DMS79 (cell line): ENCODE data around the gene GPR45.
"Not testable (repeated sequence)": the region's sequence is repeated elsewhere in the genome, so short reads cannot be mapped to it uniquely, and the experiment has no call there.

Experiments
- DNase-seq: peaks from one replicate; lab custom pipeline; 2025; lab: John Stamatoyannopoulos, UW

Gene GPR45, protein sequence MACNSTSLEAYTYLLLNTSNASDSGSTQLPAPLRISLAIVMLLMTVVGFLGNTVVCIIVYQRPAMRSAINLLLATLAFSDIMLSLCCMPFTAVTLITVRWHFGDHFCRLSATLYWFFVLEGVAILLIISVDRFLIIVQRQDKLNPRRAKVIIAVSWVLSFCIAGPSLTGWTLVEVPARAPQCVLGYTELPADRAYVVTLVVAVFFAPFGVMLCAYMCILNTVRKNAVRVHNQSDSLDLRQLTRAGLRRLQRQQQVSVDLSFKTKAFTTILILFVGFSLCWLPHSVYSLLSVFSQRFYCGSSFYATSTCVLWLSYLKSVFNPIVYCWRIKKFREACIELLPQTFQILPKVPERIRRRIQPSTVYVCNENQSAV

DNA sequence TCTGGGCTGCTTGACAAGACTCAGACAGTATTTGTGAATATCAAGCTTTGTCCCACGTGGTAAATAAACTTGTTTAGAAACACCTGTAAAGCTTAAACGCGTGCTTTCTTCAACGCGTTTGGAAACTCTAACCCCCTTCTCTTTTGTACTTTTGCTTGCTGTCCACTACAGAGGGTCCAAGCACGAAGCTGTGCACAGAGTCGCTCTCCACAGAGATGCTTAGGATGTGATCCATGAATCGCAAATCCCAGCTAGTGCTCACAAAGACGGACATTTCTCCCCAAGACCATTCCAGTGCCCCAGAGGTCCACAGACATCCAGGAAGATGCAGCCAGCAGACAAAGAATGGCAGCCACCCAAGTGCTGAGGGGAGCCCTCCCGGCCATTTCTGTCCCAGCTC, at the start of gene GPR45:
GPR45 (plus strand) TSS at position 301 of the 400 bp plus-strand sequence. CDS start 116 bp downstream, outside the sequence.
- DNase-seq, result no peak

DNA sequence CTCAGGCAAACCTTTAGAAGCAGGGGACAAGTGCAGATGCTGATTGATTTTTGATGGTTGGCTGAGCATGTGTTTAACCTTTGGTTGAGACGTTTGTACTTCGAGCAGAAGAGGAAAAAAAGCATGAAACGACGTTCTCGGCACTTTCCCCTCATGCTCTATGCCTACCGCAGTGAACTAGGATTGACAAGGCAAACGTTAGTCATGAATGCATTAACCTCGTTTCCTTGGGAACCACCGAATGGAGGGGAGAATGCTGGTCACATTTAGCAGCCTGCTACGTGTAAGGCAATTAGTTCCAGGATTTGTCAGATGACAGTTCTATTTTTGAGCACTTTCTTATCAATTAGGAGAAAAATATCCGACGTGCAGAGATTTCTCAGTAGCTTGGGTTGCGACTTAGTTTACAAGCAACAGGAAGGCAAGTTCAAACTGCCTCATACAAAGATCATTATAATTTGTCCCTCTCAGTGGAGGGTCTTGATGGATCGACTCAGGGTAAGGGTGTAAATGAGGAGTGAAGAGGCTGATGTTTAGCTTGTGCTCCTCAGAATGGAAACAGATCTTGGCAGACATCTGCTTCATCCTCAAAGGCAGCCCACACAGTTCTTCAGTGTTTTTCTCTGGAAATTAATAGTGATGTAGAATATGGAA, 47.4 kb upstream of the GPR45 start:
- DNase-seq, result no peak

DNA sequence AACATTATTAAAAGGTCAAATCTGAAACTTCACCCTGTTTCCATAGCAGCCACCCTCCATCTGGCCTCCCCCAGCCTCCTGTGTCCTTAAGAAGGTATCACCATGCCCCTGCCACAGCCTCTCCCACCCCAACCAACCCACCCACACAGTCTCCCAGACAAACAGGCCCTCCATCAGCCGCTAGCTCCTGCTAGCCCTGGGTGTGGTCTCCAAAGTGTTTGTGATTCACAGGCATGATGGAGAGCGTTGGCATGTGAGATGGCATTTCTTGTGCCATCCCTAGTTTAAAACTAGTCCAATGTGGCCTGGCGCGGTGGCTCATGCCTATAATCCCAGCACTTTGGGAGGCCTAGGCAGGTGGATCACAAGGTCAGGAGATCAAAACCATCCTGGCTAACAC, 44.9 kb upstream of the GPR45 start:
- no peak for DNase-seq

DNA sequence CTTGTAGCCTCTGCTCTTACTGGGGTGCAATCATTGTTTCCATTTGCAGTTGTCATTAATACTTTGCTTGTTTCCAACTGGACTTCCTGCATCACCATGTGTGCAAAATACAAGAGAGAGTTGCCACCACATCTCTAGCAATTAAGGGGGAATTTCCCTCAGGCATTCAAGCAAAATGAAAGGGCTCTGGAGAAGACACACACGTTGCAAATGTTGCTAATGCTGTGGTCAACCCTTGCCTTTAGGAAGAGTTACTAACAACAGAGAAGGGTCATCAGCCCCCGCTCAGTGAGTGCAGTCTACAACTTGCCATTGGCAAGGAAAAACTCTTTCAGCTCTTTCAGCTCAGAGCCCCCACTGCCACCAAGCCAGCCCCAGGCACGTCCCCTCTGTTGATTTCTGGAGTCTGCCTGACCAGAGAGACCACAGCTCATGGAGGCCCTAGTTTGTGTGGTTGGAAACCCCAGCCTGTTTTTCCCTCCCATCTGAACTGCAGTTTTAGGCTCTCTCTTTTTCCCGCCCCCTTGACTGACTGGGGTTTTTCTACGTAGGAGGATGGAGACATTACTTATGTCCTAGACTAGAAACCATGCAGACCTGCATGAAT, 25.9 kb upstream of the GPR45 start:
- no peak for DNase-seq

DNA sequence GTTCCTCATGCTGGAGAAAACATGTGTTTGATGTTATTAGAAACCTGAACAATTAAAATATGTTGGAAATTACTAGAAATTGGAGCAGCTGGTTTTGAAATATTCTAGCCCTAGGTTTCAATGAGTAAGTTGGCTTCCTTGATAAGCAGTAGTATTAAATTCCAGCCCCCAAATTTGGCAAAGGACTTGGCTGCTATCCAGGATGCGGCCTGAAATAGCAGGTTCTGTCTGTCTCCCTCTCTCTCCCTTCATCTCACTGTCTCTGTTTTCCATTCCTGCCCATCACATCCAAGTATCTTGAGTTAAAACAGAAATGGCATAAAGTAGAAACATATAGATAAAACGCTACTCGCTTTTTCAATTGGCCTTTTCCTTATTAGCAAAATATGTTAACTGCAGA, 20.9 kb upstream of the GPR45 start:
- DNase-seq, result no peak

DNA sequence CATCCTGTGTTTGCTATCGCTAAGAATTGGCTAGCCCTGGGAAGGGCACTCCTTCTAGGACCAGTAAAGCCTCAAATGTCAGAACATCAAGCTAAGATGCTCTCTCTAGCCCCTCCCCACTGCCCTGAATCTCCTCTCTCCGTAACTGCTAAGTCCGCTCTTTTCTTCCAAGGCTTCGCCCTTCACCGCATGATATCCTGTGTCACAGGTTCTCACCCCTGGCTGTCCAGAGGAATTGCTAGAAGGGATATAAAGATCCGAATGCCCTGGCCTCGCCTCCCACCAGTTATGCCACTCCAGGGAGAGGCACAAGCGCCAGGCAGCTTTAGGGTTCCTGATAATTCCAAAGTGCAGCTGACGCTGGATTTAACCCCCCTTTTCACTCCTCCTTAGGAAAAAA, 17.1 kb upstream of the GPR45 start:
- no peak for DNase-seq

DNA sequence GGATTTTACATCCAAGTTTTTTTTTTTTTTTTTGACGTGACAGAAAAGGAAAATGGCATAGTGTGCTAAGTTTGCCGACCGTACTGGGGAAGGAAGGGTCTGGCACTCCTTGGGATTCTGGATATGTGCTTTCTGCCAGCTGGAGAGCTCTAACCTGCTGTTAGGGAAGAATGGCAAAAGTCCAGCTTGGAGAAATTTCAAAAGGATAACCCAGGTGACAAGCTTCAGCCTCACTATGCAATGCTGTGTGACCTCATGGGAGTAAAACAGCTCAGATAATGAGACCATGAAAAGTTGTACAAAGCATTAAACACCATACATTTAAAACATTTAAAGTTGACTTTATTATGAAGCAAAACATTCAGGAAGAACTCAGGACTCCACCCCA, 10.3 kb upstream of the GPR45 start:
- no peak for DNase-seq

DNA sequence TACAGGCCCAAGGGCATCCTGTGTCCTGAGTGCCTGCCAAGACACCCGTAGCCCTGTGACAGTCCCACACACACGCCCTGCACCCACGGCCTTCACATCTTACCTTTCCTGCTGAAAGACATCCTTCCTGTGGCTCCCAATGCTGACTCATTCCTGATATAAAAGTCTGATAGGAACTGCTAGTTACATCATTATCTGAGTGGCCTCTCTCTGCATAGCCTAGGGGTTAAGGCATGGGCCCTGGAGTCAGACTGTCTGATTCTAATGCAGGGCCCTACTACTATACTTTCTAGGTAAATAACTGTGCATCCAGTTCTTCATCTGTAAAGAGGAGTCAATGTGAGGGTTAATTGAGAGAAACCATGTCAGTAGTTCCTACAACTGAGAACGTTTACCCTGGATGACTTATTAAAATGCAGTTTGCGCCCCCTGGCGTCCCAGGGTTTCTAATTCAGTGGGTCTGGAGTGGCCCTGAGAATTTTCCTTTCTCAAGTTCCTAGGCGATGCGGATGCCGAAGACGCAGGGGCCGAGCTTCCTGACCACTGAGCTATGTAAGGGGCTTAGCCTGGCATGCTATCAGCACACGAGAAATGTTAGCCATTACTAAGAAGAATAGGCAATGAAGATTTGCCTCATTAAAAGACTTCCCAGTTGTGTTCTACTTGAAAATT, 6.0 kb upstream of the GPR45 start:
- peak; percentile 5 for DNase-seq

DNA sequence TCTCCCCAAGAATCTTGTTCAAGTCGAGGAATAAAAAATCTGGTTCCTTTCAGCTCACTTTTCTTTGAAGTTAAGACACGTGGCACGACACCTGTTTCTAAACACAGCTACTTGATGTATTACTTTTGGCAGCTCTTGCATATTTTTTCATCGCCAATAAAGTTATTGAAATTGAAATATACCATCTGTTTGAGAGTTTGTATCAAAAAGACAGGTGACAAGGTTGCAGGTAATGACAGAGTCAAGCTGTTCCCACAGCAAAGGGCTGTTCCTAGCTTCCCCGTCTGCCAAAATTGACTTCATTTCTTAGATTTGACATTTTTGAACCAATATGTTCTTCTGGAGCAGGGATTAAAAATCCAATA, 5.5 kb upstream of the GPR45 start:
- DNase-seq, result no peak

DNA sequence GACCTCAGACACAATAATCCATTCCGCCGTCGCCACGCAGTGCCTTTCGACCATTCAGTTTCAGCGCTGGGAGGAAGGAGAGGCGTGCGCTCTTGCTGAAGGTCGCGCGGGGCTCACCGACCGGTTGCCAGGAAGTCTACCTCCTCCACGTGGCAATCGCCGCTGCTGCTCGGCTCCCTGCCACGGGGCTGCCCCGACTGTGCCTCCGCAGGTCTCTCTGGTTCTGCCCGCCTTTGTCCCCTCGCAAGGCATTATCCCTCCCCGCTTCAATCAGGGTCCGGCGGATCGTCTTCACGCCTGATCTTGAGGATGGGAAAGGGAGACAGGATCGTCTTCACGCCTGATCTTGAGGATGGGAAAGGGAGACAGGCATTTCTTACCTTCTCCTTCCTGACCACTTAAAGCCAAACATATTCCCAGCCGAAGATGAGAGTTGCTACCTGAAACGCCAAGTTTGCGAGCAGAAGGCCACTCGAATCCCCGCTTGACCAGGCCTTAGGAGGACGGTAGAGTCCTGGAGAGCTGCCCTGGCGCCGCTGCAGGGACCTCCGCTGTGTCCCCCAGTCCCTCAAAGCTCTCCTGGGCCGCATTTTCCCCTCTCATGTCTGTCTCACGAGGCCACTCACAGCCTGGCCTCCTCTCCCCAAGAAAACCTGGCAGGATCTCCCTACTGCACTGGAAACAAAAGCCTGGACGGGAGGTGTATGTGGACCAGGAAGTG, 4.3 kb upstream of the GPR45 start:
- no peak for DNase-seq

DNA sequence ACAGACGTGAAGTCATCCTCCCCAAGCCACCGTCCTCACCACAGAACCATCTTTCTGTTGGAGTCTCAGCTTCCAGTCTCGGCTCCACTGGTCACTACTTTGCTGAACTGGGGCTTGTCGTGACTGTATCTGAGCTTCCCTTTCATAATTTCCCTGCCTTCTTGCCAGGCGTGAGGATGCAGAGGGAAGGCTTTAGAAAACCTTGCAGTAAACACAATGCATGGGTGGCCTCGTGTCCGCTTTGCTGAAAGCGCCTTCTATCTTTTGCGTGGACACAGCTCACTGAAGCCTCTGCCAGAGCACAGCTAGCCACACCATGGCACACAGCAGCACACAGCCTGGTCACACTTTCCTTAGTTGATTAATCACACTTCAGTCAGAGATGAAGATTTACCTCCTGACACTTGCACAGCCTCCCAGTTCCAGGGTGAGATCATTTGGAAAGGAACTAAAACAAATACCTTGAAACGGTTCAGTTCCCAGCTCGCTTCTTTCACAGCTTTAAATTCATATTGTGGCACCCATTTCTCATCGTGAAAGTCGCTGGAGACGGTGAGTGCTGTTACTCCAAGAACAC, 2.8 kb upstream of the GPR45 start:
- DNase-seq, result no peak

DNA sequence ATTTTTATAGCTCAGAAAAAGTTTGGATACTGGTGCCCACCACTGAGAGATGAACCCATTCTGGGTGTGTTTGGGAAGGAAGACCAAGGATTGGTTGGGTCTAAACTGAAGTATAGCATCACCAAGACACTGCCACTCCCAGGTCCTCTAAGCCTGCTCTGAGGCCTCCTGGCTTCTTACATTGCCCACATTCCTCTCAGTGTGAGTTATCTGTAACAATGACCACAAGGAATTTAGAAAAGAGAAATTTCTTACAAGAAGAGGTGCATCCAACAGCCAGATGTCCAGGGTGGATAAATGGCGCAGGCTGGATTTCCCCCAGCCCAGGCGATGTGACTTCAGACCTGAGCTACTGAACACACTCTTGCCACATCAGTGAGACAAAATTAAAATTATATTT, 1.6 kb upstream of the GPR45 start:
- no peak for DNase-seq

DNA sequence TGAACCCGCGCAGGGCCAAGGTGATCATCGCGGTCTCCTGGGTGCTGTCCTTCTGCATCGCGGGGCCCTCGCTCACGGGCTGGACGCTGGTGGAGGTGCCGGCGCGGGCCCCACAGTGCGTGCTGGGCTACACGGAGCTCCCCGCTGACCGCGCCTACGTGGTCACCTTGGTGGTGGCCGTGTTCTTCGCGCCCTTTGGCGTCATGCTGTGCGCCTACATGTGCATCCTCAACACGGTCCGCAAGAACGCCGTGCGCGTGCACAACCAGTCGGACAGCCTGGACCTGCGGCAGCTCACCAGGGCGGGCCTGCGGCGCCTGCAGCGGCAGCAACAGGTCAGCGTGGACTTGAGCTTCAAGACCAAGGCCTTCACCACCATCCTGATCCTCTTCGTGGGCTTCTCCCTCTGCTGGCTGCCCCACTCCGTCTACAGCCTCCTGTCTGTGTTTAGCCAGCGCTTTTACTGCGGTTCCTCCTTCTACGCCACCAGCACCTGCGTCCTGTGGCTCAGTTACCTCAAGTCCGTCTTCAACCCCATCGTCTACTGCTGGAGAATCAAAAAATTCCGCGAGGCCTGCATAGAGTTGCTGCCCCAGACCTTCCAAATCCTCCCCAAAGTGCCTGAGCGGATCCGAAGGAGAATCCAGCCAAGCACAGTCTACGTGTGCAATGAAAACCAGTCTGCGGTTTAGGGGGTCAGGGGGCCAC, 897 bp downstream of the GPR45 start:
- DNase-seq, result no peak

DNA sequence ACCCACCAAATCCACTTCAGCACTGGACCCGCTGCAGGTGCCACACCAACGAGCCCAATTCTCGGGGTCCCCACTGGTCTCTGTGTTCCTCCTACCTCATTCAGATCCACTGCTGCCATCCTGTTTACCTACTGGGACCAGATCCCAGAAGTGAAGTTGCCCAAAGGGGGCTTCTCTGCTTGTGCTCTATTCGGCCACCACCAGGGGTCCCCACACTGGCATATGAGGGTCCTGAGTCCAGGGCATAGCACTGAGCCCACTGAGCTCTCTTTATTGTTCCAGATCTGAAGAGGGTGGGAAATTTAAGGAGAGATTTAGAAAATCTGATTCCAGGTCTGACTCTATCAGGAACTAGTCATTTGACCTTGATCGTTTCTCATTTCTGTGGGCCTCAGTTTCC, 2.4 kb downstream of the GPR45 start:
- no peak for DNase-seq

DNA sequence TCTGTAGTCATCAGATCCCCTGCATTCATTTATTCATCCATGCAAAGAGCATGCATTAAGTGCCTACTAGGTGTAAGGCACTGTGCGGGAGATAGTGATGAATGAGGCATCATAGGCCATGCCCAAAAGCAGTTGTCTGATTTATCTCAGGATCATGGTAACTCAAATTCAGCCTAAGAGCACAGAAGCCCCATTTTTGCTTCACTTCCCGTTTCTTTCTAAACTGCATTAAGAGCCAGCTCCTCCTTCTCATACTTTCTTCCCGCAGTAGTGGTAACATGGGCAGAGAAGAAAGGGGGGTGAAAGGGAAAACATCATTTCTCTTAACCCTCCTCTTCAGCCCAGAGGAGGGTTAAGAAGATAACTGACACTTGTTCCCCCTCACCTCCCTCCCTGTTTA, 2.9 kb downstream of the GPR45 start:
- no peak for DNase-seq

DNA sequence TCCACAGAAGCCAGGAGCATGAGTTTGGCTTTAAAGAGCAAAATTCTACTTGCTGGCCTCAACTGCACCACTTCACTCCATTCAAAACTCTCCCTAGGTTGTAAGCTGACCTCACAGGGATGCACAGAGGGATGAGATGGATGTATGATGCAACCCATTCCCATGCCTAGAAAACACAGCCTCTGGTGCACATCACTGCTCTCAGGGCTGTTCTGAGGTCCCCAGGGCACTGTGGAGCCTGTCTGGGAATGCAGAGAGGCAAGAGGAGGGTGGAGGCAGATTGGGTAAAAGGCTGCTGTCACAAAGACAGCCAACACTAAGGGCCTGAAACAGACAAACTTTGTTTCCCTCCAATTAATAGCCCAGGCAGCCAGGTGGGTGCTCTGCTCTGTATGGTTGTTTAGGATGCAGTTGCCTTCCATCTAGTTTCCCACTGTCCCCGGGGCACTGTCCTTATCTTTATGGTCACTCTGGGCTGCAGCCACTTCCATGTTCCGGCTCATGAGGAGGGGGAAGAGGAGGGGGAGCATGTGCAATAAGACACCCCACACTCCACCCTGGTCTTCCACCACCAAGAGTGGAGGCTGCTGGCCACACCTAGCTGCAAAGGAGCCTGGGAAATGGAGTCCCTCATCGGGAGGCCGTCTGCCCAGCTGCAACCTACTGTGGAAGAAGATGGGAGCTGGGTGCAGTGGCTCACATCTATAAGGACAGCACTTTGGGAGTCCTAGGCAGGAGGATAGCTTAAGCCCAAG, 7.0 kb downstream of the GPR45 start:
- no peak for DNase-seq

DNA sequence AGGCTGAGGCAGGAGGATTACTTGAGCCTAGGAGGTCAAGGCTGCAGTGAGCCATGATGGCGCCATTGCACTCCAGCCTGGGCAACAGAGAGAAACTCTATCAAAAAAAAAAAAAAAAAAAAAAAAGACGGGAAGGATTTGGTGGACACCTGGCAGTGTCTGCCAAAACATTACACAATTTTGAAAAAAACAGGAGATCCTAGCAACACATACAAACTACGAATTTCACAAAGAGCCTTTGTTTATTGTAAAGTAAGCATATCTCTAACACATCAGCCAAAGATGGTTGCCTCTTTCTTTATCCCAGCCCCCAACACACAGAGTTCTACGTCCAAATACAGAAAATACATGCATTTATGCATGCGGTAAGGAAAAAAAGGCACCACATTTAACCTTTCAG, 7.6 kb downstream of the GPR45 start:
- no peak for DNase-seq

DNA sequence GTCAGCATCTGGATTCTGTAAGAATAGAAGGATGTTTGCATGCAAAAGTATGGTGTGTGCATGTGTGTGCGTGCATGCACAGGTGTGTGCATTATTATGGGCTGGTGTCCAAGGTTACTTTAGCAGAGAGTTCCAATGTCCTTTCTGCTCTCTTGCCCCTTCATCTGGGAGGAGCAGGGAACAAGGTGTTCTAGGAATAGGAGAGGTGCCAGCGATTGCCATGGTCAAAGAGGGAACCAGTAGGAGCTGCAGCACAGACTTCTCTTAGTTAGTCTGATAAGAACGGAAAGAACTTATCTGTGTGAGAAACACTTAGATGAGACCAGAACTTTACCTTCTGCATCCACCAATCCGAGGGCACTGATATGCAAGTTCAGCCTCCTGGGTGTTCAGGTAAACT, 8.3 kb downstream of the GPR45 start:
- no peak for DNase-seq

DNA sequence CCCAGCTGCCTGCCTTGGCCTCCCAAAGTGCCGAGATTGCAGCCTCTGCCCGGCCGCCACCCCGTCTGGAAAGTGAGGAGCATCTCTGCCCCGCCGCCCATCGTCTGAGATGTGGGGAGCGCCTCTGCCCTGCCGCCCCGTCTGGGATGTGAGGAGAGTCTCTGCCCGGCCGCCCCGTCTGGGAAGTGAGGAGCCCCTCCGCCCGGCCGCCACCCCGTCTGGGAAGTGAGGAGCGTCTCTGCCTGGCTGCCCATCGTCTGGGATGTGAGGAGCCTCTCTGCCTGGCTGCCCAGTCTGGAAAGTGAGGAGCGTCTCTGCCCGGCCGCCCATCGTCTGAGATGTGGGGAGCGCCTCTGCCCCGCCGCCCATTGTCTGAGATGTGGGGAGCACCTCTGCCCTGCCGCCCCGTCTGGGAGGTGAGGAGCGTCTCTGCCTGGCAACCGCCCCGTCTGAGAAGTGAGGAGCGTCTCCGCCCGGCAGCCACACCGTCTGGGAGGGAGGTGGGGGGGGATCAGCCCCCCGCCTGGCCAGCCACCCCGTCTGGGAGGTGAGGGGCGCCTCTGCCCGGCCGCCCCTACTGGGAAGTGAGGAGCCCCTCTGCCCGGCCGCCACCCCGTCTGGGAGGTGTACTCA, 9.6 kb downstream of the GPR45 start:
- not testable (repeated sequence) for DNase-seq

DNA sequence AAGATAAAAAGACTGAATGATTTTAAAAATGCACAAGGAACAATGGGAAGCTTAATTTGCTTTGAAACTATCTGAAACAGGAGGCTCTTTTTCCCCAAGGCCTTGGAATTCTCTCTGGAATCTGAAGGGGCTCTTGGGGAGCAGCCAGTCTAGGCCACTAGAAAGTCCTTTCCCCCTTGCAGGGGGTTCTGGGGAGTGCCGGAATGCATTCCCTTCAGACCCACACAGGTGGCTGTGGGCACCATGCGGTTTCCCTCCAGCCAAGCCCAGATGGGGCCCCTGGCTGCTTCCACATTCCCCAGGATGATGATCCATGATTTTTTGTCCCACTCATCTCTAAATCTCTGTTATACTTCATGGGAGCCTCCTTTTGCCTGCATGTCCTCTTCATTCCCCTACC, 10.7 kb downstream of the GPR45 start:
- no peak for DNase-seq
